Measurements from ENCODE around the gene CDX4. TPM values are rescaled to one million over a fixed set of nuclear protein-coding genes. Genes with fewer than 3 reads are reported as not detected.
"Not testable (repeated sequence)": the region's sequence is repeated elsewhere in the genome, so short reads cannot be mapped to it uniquely, and the experiment has no call there.

The CDX4 gene
- total RNA-seq, 1 experiment from 2014 or later, result not detected

- no peak for DNase-seq
- intact Hi-C loops (cut with micrococcal nuclease; ENCODE audit: unreplicated experiment), result no loop called here
Measured at GRCh38 chrX:73490661-73491060, 43.8 kb downstream of the CDX4 start.

GRCh38 chrX:73492178-73492577, 45.3 kb downstream of the CDX4 start:
- H3K4me1 ChIP-seq (replicated peaks; ENCODE audit: insufficient read depth); H3K4me2 ChIP-seq; BruUV-seq (replicated peaks); H3K4me3 ChIP-seq; DNase-seq; H4K20me1 ChIP-seq (ENCODE audit: insufficient read depth); H3K9me2 ChIP-seq (ENCODE audit: insufficient read depth); POLR2A ChIA-PET (ENCODE audit: unreplicated experiment); H3K79me2 ChIP-seq (ENCODE audit: low read depth); H3K27me3 ChIP-seq (ENCODE audit: insufficient read depth, low read depth); H3K9me3 ChIP-seq (ENCODE audit: insufficient read depth, low read depth); CTCF ChIA-PET; H2AFZ ChIP-seq; intact Hi-C loops (cut with micrococcal nuclease; ENCODE audit: unreplicated experiment); H3K27ac ChIP-seq; H3K36me3 ChIP-seq (ENCODE audit: low read depth); H3F3A ChIP-seq (ENCODE audit: insufficient read depth, low read depth): not testable (repeated sequence)

More at GRCh38 chrX:73490661-73491060, 43.8 kb downstream of the CDX4 start:
- Histone ChIP-seq H2AFZ (no peak overlapping the region), H3K4me1 (replicated peaks; ENCODE audit: insufficient read depth) (no peaks in the 10 kb centered on the region), H3K79me2 (ENCODE audit: low read depth) (no peaks in the 10 kb centered on the region), H3F3A (ENCODE audit: insufficient read depth, low read depth) (no peaks in the 10 kb centered on the region), H3K4me3 (no peak overlapping the region), H3K9me3 (ENCODE audit: insufficient read depth, low read depth) (no peaks in the 10 kb centered on the region), H3K36me3 (ENCODE audit: low read depth) (no peaks in the 10 kb centered on the region), H3K27ac (no peak overlapping the region), H3K9me2 (ENCODE audit: insufficient read depth) (no peaks in the 10 kb centered on the region), H3K27me3 (ENCODE audit: insufficient read depth, low read depth) (no peaks in the 10 kb centered on the region), H4K20me1 (ENCODE audit: insufficient read depth) (no peaks in the 10 kb centered on the region), H3K4me2 (no peak overlapping the region)
- ChIA-PET POLR2A (ENCODE audit: unreplicated experiment) (no interaction called here), CTCF (no interaction called here)
- BruUV-seq (replicated peaks), result no TSS peak
- no peak for TF ChIP-seq CTCF (conservative IDR thresholded peaks at IDR 0.05)
- no peak for TF ChIP-seq EZH2 (IDR thresholded peaks at IDR 0.05; ENCODE audit: low read depth)

Other genes with a start within 250 kb of the CDX4 start
- gene NAP1L2, start 232.2 kb upstream of the CDX4 start, total RNA-seq (2021), result not detected in 2 replicates
- gene CHIC1, start 116.1 kb downstream of the CDX4 start, total RNA-seq (2021), result 7.8 and 8.6 TPM in 2 replicates

Data from PC-9 (cell line).